GM12878 (cell line): ENCODE results near the gene CA9. TPM values are rescaled to one million over a fixed set of nuclear protein-coding genes. Genes with fewer than 3 reads are reported as not detected.

Experiments
- ATAC-seq: fragments of 200-7000 bp; cut with Tn5 transposase; 3 replicates; pipeline ENCODE4 v1.9.1; 2020; ENCODE audit warnings: mild to moderate bottlenecking, moderate library complexity
- BruUV-seq: library from RNA; stranded (reverse); fragments of 400-500 nt; replicated peaks from 2 replicates; lab custom pipeline; 2021; lab: Mats Ljungman, UMichigan
- CTCF ChIA-PET: fragments of 300-600 bp; sonication (Branson Sonifier 250); formaldehyde crosslinking; extraction: SDS; loops from one replicate; lab custom pipeline; 2021; ENCODE audit warnings: inconsistent platforms; lab: Yijun Ruan, JAX
- POLR2A ChIA-PET: fragments of 350-600 bp; formaldehyde crosslinking; extraction: SDS; loops from one replicate; lab custom pipeline; 2021; ENCODE audit warnings: inconsistent platforms; lab: Charles Lee
- RAD21 ChIA-PET: fragments of 300-600 bp; sonication (Branson Sonifier 250); formaldehyde crosslinking; loops from one replicate; lab custom pipeline; 2023; ENCODE audit warnings: antibody characterized with exemption; ENCODE audit not compliant: unreplicated experiment; lab: Charles Lee
- SMC1A ChIA-PET: fragments of 300-600 bp; sonication (Branson Sonifier 250); formaldehyde crosslinking; loops from one replicate; lab custom pipeline; 2023; ENCODE audit not compliant: unreplicated experiment, uncharacterized antibody; lab: Charles Lee
- DNase-seq: peaks from one replicate; pipeline ENCODE4 v3.0.0-alpha.2; 2011; ENCODE audit warnings: low read depth, low spot score
- FAIRE-seq: peaks from 3 replicates; lab custom pipeline; 2011; peaks lifted over from hg19 to GRCh38; lab: Jason Lieb, UNC
- H2AFZ ChIP-seq: 2 replicates; pipeline ENCODE4 v1.6.0; 2011; ENCODE audit warnings: low read depth, low read length, control low read depth; ENCODE audit not compliant: control insufficient read depth
- H3K27ac ChIP-seq: 2 replicates; pipeline ENCODE4 v1.5.1; 2011; ENCODE audit warnings: control low read depth; ENCODE audit not compliant: control insufficient read depth, insufficient read depth
- H3K27me3 ChIP-seq, 2 experiments: replicated peaks in 1 of 2; 2 replicates each; pipeline versions ENCODE4 v1.6.0 to v1.6.1; 2011; ENCODE audit warnings: low read length in 1 of 2; ENCODE audit not compliant: control insufficient read depth in 2 of 2, insufficient read depth in 2 of 2
- H3K36me3 ChIP-seq, 2 experiments: 2 replicates each; pipeline ENCODE4 v1.5.1; 2011; ENCODE audit warnings: low read length in 1 of 2; ENCODE audit not compliant: control insufficient read depth in 2 of 2, insufficient read depth in 2 of 2
- H3K4me1 ChIP-seq: 2 replicates; pipeline ENCODE4 v1.6.1; 2011; ENCODE audit warnings: mild to moderate bottlenecking, low read length, moderate library complexity, mixed read lengths; ENCODE audit not compliant: control insufficient read depth, insufficient read depth
- H3K4me2 ChIP-seq: 2 replicates; pipeline ENCODE4 v1.6.0; 2011; ENCODE audit warnings: control low read depth; ENCODE audit not compliant: control insufficient read depth, insufficient read depth
- H3K4me3 ChIP-seq: fragments of 200-600 bp; sonication (generic); 2 replicates; pipeline ENCODE4 v1.5.1; 2016
- H3K79me2 ChIP-seq: 2 replicates; pipeline ENCODE4 v1.6.0; 2011; ENCODE audit warnings: low read length; ENCODE audit not compliant: control insufficient read depth, insufficient read depth
- H3K9ac ChIP-seq: 2 replicates; pipeline ENCODE4 v1.8.0; 2011; ENCODE audit warnings: low read length, control low read depth, mixed read lengths; ENCODE audit not compliant: control insufficient read depth, insufficient read depth
- H3K9me3 ChIP-seq: replicated peaks from 3 replicates; pipeline ENCODE4 v1.5.1; 2011; ENCODE audit warnings: mild to moderate bottlenecking, low read length; ENCODE audit not compliant: control insufficient read depth, insufficient read depth
- H4K20me1 ChIP-seq: 2 replicates; pipeline ENCODE4 v1.6.0; 2011; ENCODE audit not compliant: control insufficient read depth, insufficient read depth
- CEBPB ChIP-seq, 2 experiments: fragments of 150-350 bp in 1 of 2; IDR thresholded peaks; 2 replicates each; pipeline ENCODE4 v1.6.1; 2012 to 2014; ENCODE audit warnings: low read depth in 2 of 2, low read length in 2 of 2, borderline replicate concordance in 1 of 2, inconsistent platforms in 1 of 2
- CTCF ChIP-seq, 3 experiments: IDR thresholded peaks in 2 of 3; conservative IDR thresholded peaks in 1 of 3; 2 replicates each; pipeline ENCODE4 v1.5.1; 2011; ENCODE audit warnings: low read depth in 3 of 3, low read length in 3 of 3, mild to moderate bottlenecking in 3 of 3, control low read depth in 2 of 3, moderate library complexity in 2 of 3, inconsistent platforms in 1 of 3, mixed read lengths in 1 of 3; ENCODE audit not compliant: control insufficient read depth in 2 of 3, insufficient read depth in 1 of 3; ENCODE audit errors: extremely low read depth in 1 of 3
- DPF2 ChIP-seq: fragments of 450-650 bp; IDR thresholded peaks from 2 replicates; pipeline ENCODE4 v1.6.1; 2017; ENCODE audit warnings: mild to moderate bottlenecking
- KDM1A ChIP-seq: fragments of 200-600 bp; sonication (generic); IDR thresholded peaks from 2 replicates; pipeline ENCODE4 v1.6.1; 2016; ENCODE audit warnings: borderline replicate concordance
- MTA3 ChIP-seq: IDR thresholded peaks from 2 replicates; pipeline ENCODE4 v1.6.1; 2012; ENCODE audit warnings: low read length, inconsistent platforms, borderline replicate concordance
- PKNOX1 ChIP-seq: fragments of 450-650 bp; IDR thresholded peaks from 2 replicates; pipeline ENCODE4 v1.6.1; 2016; ENCODE audit warnings: mild to moderate bottlenecking
- POLR2AphosphoS2 ChIP-seq: IDR thresholded peaks from 2 replicates; pipeline ENCODE4 v1.6.1; 2011; ENCODE audit warnings: low read depth, mild to moderate bottlenecking, low read length, improper control_type of control experiment, moderate library complexity
- POLR2AphosphoS5 ChIP-seq: IDR thresholded peaks from 2 replicates; pipeline ENCODE4 v1.6.1; 2011; ENCODE audit warnings: mild to moderate bottlenecking, low read length, inconsistent platforms
- RUNX3 ChIP-seq: IDR thresholded peaks from 2 replicates; pipeline ENCODE4 v1.6.1; 2012; ENCODE audit warnings: low read length, inconsistent platforms
- SMARCA5 ChIP-seq: fragments of 450-650 bp; IDR thresholded peaks from 2 replicates; pipeline ENCODE4 v1.6.1; 2017; ENCODE audit warnings: mild to moderate bottlenecking
- SP1 ChIP-seq: IDR thresholded peaks from one replicate; pipeline ENCODE4 v1.6.1; 2011; ENCODE audit warnings: low read depth, low read length
- WGBS: methylation state at CpG from one replicate; pipeline ENCODE4 v1.1.6; 2016; ENCODE audit warnings: low lambda C conversion rate; ENCODE audit not compliant: insufficient replicate concordance, insufficient coverage; ENCODE audit errors: missing lambda C conversion rate; 5-methylcytosine and 5-hydroxymethylcytosine counted together
- in situ Hi-C: fragments of 300-500 bp; cut with MboI; formaldehyde crosslinking; loops from 9 replicates; pipeline ENCODE4 v1.14.3; 2018; ENCODE audit warnings: mixed read lengths
- intact Hi-C: fragments of 100-400 bp; cut with micrococcal nuclease; formaldehyde crosslinking; loops from one replicate; pipeline ENCODE4 v1.14.2; 2022; ENCODE audit not compliant: unreplicated experiment
- polyA plus RNA-seq, 11 experiments: library from polyadenylated mRNA; depleted of rRNA in 4 of 11; unstranded in 6 of 11; stranded (reverse) in 5 of 11; fragments of >200 nt; fragmentation: Nextera tagmentation in 4 of 11; fragmentation: Illumina TruSeq in 1 of 11; extraction: Ambion mirVana in 4 of 11; extraction: Trizol in 1 of 11; gene quantifications; 1 replicate in 1 of 11; 2 replicates in 10 of 11; pipeline versions ENCODE4 v1.2.1 to v1.2.3, GENCODE V29; 2011 to 2016; ENCODE audit warnings: inconsistent platforms in 2 of 11, missing spikeins in 2 of 11, low read depth in 1 of 11
- total RNA-seq, 4 experiments: library from RNA; depleted of rRNA in 3 of 4; stranded (reverse); fragments of >200 nt in 3 of 4; fragmentation: Illumina TruSeq in 1 of 4; extraction: Trizol in 1 of 4; gene quantifications; 2 replicates each; pipeline versions ENCODE4 v1.2.1 to v1.2.3, GENCODE V29; 2013 to 2021

Gene CA9
- total and polyA plus RNA-seq, 10 of the 15 experiments (the other 5 are each of a cell fraction or from before 2014, with no cell fraction given) = 0.53 to 6.6 (median 1.2) TPM

GRCh38 chr9:35695943-35696401 lies 22.2 kb downstream of the CA9 start:
- in situ Hi-C loops = no loop called here

GRCh38 chr9:35696520-35697215 lies 22.9 kb downstream of the CA9 start:
- BruUV-seq = no TSS peak
- ChIA-PET POLR2A (interaction anchor here (1.0 to 2.2 kb wide), 9 partner anchors 8 to 51 kb away, joined by 3 to 11 read pairs (median 6); partner anchors contain the start of genes ARHGEF39 and TLN1), CTCF (interaction anchor here (0.6 to 15.2 kb wide), 54 partner anchors 9 to 495 kb away, joined by 3 to 227 read pairs (median 6); partner anchors contain the start of genes ARHGEF39, CA9, CCDC107 and CREB3), SMC1A (interaction anchor here (0.6 to 5.1 kb wide), 26 partner anchors 9 to 185 kb away, joined by 3 to 65 read pairs (median 4); partner anchors contain the start of genes ARHGEF39, CCDC107, GBA2 and HINT2), RAD21 (interaction anchor here (0.7 to 2.8 kb wide), 27 partner anchors 10 to 186 kb away, joined by 3 to 25 read pairs (median 5); partner anchors contain the start of genes ARHGEF39, CCDC107, CREB3 and RGP1)
- Histone ChIP-seq H3K27ac (no peak overlapping the region), H3K4me2 (no peak overlapping the region), H2AFZ (no peak overlapping the region), H3K9me3 (no peaks in the 10 kb centered on the region), H3K79me2 (no peaks in the 10 kb centered on the region), H4K20me1 (no peaks in the 10 kb centered on the region), H3K36me3 (peaks cover 32 to 48% of the 10 kb centered on the region in 2 experiments), H3K4me1 (no peaks in the 10 kb centered on the region), H3K27me3 (no peaks in the 10 kb centered on the region), H3K9ac (no peak overlapping the region), H3K4me3 (no peak overlapping the region)
- WGBS = 32% methylated on average over 9 of the region's 9 CpGs
- in situ Hi-C loops (no loop called here), intact Hi-C loops (loop anchor here (1.0 kb wide), 2 partner anchors 33 to 92 kb away; no protein-coding TSS in a partner anchor)
- peak; percentile 99 for ATAC-seq
- peak; percentile 97 for FAIRE-seq
- DNase-seq = no peak
- TF ChIP-seq KDM1A = no peak
- peak; percentile 50; the same call in 1 of the 2 replicates for TF ChIP-seq SMARCA5
- no peak for TF ChIP-seq PKNOX1
- TF ChIP-seq CTCF (IDR thresholded peaks at IDR 0.05 in 2 of 3, conservative IDR thresholded peaks at IDR 0.05 in 1 of 3; ENCODE audit: control insufficient read depth in 2 of 3, extremely low read depth in 1 of 3, insufficient read depth in 1 of 3, low read depth in 3 of 3, low read length in 3 of 3) = peak; percentile 78 to 98 (median 97)

More at GRCh38 chr9:35695943-35696401, 22.2 kb downstream of the CA9 start:
- RAD21 ChIA-PET = interaction anchor here (1.0 to 2.8 kb wide), 23 partner anchors 9 to 186 kb away, joined by 3 to 25 read pairs (median 5); partner anchors contain the start of genes ARHGEF39, CCDC107, CREB3 and RGP1
- Histone ChIP-seq H3K79me2 (no peaks in the 10 kb centered on the region), H3K9me3 (no peaks in the 10 kb centered on the region), H4K20me1 (no peaks in the 10 kb centered on the region), H2AFZ (no peak overlapping the region), H3K27me3 (no peaks in the 10 kb centered on the region), H3K27ac (no peak overlapping the region), H3K4me3 (no peak overlapping the region), H3K36me3 (peaks cover 32 to 41% of the 10 kb centered on the region in 2 experiments), H3K4me1 (peaks cover 3% of the 10 kb centered on the region; the same call in 1 of the 2 replicates), H3K9ac (no peak overlapping the region), H3K4me2 (no peak overlapping the region)
- SMC1A ChIA-PET = interaction anchor here (0.6 to 5.1 kb wide), 26 partner anchors 8 to 186 kb away, joined by 3 to 65 read pairs (median 4); partner anchors contain the start of genes ARHGEF39, CCDC107, GBA2 and HINT2
- POLR2A ChIA-PET = interaction anchor here (0.7 to 2.2 kb wide), 10 partner anchors 8 to 52 kb away, joined by 3 to 11 read pairs (median 6); partner anchors contain the start of genes ARHGEF39 and TLN1
- intact Hi-C loops = loop anchor here (1.0 kb wide), 2 partner anchors 33 to 92 kb away; no protein-coding TSS in a partner anchor
- TF ChIP-seq MTA3 (no peak), POLR2AphosphoS5 (no peak), CEBPB (IDR thresholded peaks at IDR 0.05; ENCODE audit: borderline replicate concordance in 1 of 2, low read depth in 2 of 2, low read length in 2 of 2) (no peak), POLR2AphosphoS2 (no peak), DPF2 (no peak), RUNX3 (no peak), SP1 (no peak)
- ATAC-seq = no peak
- 100% methylated on average over 3 of the region's 3 CpGs for WGBS
- no TSS peak for BruUV-seq
- CTCF ChIA-PET = interaction anchor here (0.8 to 15.2 kb wide), 42 partner anchors 8 to 186 kb away, joined by 3 to 227 read pairs (median 8); partner anchors contain the start of genes ARHGEF39, CA9, CCDC107 and CREB3
- DNase-seq = no peak
- FAIRE-seq = no peak
